GM12878 (cell line): ENCODE data around the gene DDX11. TPM values are rescaled to one million over a fixed set of nuclear protein-coding genes. Genes with fewer than 3 reads are reported as not detected.

Experiments
- ATAC-seq: fragments of 200-7000 bp; cut with Tn5 transposase; 3 replicates; pipeline ENCODE4 v1.9.1; 2020; ENCODE audit warnings: mild to moderate bottlenecking, moderate library complexity
- BruUV-seq: library from RNA; stranded (reverse); fragments of 400-500 nt; replicated peaks from 2 replicates; lab custom pipeline; 2021; lab: Mats Ljungman, UMichigan
- CTCF ChIA-PET: fragments of 300-600 bp; sonication (Branson Sonifier 250); formaldehyde crosslinking; extraction: SDS; loops from one replicate; lab custom pipeline; 2021; ENCODE audit warnings: inconsistent platforms; lab: Yijun Ruan, JAX
- POLR2A ChIA-PET: fragments of 350-600 bp; formaldehyde crosslinking; extraction: SDS; loops from one replicate; lab custom pipeline; 2021; ENCODE audit warnings: inconsistent platforms; lab: Charles Lee
- RAD21 ChIA-PET: fragments of 300-600 bp; sonication (Branson Sonifier 250); formaldehyde crosslinking; loops from one replicate; lab custom pipeline; 2023; ENCODE audit warnings: antibody characterized with exemption; ENCODE audit not compliant: unreplicated experiment; lab: Charles Lee
- SMC1A ChIA-PET: fragments of 300-600 bp; sonication (Branson Sonifier 250); formaldehyde crosslinking; loops from one replicate; lab custom pipeline; 2023; ENCODE audit not compliant: unreplicated experiment, uncharacterized antibody; lab: Charles Lee
- DNase-seq: peaks from one replicate; pipeline ENCODE4 v3.0.0-alpha.2; 2011; ENCODE audit warnings: low read depth, low spot score
- FAIRE-seq: peaks from 3 replicates; lab custom pipeline; 2011; peaks lifted over from hg19 to GRCh38; lab: Jason Lieb, UNC
- H2AFZ ChIP-seq: 2 replicates; pipeline ENCODE4 v1.6.0; 2011; ENCODE audit warnings: low read depth, low read length, control low read depth; ENCODE audit not compliant: control insufficient read depth
- H3K27ac ChIP-seq: 2 replicates; pipeline ENCODE4 v1.5.1; 2011; ENCODE audit warnings: control low read depth; ENCODE audit not compliant: control insufficient read depth, insufficient read depth
- H3K27me3 ChIP-seq, 2 experiments: replicated peaks in 1 of 2; 2 replicates each; pipeline versions ENCODE4 v1.6.0 to v1.6.1; 2011; ENCODE audit warnings: low read length in 1 of 2; ENCODE audit not compliant: control insufficient read depth in 2 of 2, insufficient read depth in 2 of 2
- H3K36me3 ChIP-seq, 2 experiments: 2 replicates each; pipeline ENCODE4 v1.5.1; 2011; ENCODE audit warnings: low read length in 1 of 2; ENCODE audit not compliant: control insufficient read depth in 2 of 2, insufficient read depth in 2 of 2
- H3K4me1 ChIP-seq: 2 replicates; pipeline ENCODE4 v1.6.1; 2011; ENCODE audit warnings: mild to moderate bottlenecking, low read length, moderate library complexity, mixed read lengths; ENCODE audit not compliant: control insufficient read depth, insufficient read depth
- H3K4me2 ChIP-seq: 2 replicates; pipeline ENCODE4 v1.6.0; 2011; ENCODE audit warnings: control low read depth; ENCODE audit not compliant: control insufficient read depth, insufficient read depth
- H3K4me3 ChIP-seq: fragments of 200-600 bp; sonication (generic); 2 replicates; pipeline ENCODE4 v1.5.1; 2016
- H3K79me2 ChIP-seq: 2 replicates; pipeline ENCODE4 v1.6.0; 2011; ENCODE audit warnings: low read length; ENCODE audit not compliant: control insufficient read depth, insufficient read depth
- H3K9ac ChIP-seq: 2 replicates; pipeline ENCODE4 v1.8.0; 2011; ENCODE audit warnings: low read length, control low read depth, mixed read lengths; ENCODE audit not compliant: control insufficient read depth, insufficient read depth
- H3K9me3 ChIP-seq: replicated peaks from 3 replicates; pipeline ENCODE4 v1.5.1; 2011; ENCODE audit warnings: mild to moderate bottlenecking, low read length; ENCODE audit not compliant: control insufficient read depth, insufficient read depth
- H4K20me1 ChIP-seq: 2 replicates; pipeline ENCODE4 v1.6.0; 2011; ENCODE audit not compliant: control insufficient read depth, insufficient read depth
- ATF2 ChIP-seq: IDR thresholded peaks from 2 replicates; pipeline ENCODE4 v1.6.1; 2012; ENCODE audit warnings: low read length, inconsistent platforms
- CHD4 ChIP-seq: fragments of 200-600 bp; sonication (generic); IDR thresholded peaks from 2 replicates; pipeline ENCODE4 v1.6.1; 2016; ENCODE audit warnings: mild to moderate bottlenecking
- CTCF ChIP-seq, 3 experiments: IDR thresholded peaks in 2 of 3; conservative IDR thresholded peaks in 1 of 3; 2 replicates each; pipeline ENCODE4 v1.5.1; 2011; ENCODE audit warnings: low read depth in 3 of 3, low read length in 3 of 3, mild to moderate bottlenecking in 3 of 3, control low read depth in 2 of 3, moderate library complexity in 2 of 3, inconsistent platforms in 1 of 3, mixed read lengths in 1 of 3; ENCODE audit not compliant: control insufficient read depth in 2 of 3, insufficient read depth in 1 of 3; ENCODE audit errors: extremely low read depth in 1 of 3
- LARP7 ChIP-seq: fragments of 450-650 bp; IDR thresholded peaks from 2 replicates; pipeline ENCODE4 v1.6.1; 2017; ENCODE audit warnings: mild to moderate bottlenecking
- WGBS: methylation state at CpG from one replicate; pipeline ENCODE4 v1.1.6; 2016; ENCODE audit warnings: low lambda C conversion rate; ENCODE audit not compliant: insufficient replicate concordance, insufficient coverage; ENCODE audit errors: missing lambda C conversion rate; 5-methylcytosine and 5-hydroxymethylcytosine counted together
- in situ Hi-C: fragments of 300-500 bp; cut with MboI; formaldehyde crosslinking; loops from 9 replicates; pipeline ENCODE4 v1.14.3; 2018; ENCODE audit warnings: mixed read lengths
- intact Hi-C: fragments of 100-400 bp; cut with micrococcal nuclease; formaldehyde crosslinking; loops from one replicate; pipeline ENCODE4 v1.14.2; 2022; ENCODE audit not compliant: unreplicated experiment
- polyA plus RNA-seq, 11 experiments: library from polyadenylated mRNA; depleted of rRNA in 4 of 11; unstranded in 6 of 11; stranded (reverse) in 5 of 11; fragments of >200 nt; fragmentation: Nextera tagmentation in 4 of 11; fragmentation: Illumina TruSeq in 1 of 11; extraction: Ambion mirVana in 4 of 11; extraction: Trizol in 1 of 11; gene quantifications; 1 replicate in 1 of 11; 2 replicates in 10 of 11; pipeline versions ENCODE4 v1.2.1 to v1.2.3, GENCODE V29; 2011 to 2016; ENCODE audit warnings: inconsistent platforms in 2 of 11, missing spikeins in 2 of 11, low read depth in 1 of 11
- total RNA-seq, 4 experiments: library from RNA; depleted of rRNA in 3 of 4; stranded (reverse); fragments of >200 nt in 3 of 4; fragmentation: Illumina TruSeq in 1 of 4; extraction: Trizol in 1 of 4; gene quantifications; 2 replicates each; pipeline versions ENCODE4 v1.2.1 to v1.2.3, GENCODE V29; 2013 to 2021

Gene DDX11
- total and polyA plus RNA-seq, 10 of the 15 experiments (the other 5 are each of a cell fraction or from before 2014, with no cell fraction given) = 3.8 to 94.2 (median 46.3) TPM

- ChIA-PET POLR2A (no interaction called here), SMC1A (interaction anchor here (1.2 kb wide), 1 partner anchor 36 kb away, joined by 4 read pairs; no protein-coding TSS in a partner anchor), RAD21 (no interaction called here), CTCF (interaction anchor here (0.9 to 1.4 kb wide), 2 partner anchors 18 to 184 kb away, joined by 3 read pairs; no protein-coding TSS in a partner anchor)
- no peak overlapping the region for H3K9ac ChIP-seq
- H3K4me1 ChIP-seq = no peaks in the 10 kb centered on the region
- no peak for FAIRE-seq
- no peak for ATAC-seq
- no peak overlapping the region for H3K4me3 ChIP-seq
- no peak overlapping the region for H3K4me2 ChIP-seq
- TF ChIP-seq CTCF (IDR thresholded peaks at IDR 0.05 in 2 of 3, conservative IDR thresholded peaks at IDR 0.05 in 1 of 3; ENCODE audit: control insufficient read depth in 2 of 3, extremely low read depth in 1 of 3, insufficient read depth in 1 of 3, low read depth in 3 of 3, low read length in 3 of 3) (no peak), LARP7 (no peak), ATF2 (no peak), CHD4 (no peak)
- no peak overlapping the region for H2AFZ ChIP-seq
- H3K79me2 ChIP-seq = no peaks in the 10 kb centered on the region
- no peak overlapping the region for H3K27ac ChIP-seq
- no peak for DNase-seq
- intact Hi-C loops (no loop called here), in situ Hi-C loops (no loop called here)
- H4K20me1 ChIP-seq = no peaks in the 10 kb centered on the region
- peaks cover 0 to 3% of the 10 kb centered on the region in 2 experiments; a peak in 2 of 4 replicates for H3K27me3 ChIP-seq
- no TSS peak for BruUV-seq
- 17% methylated on average over 4 of the region's 4 CpGs for WGBS
- no peaks in the 10 kb centered on the region for H3K9me3 ChIP-seq
- H3K36me3 ChIP-seq = no peaks in the 10 kb centered on the region
Observed at GRCh38 chr12:31035226-31035625, 38.4 kb upstream of the DDX11 start.
